C4-2B (cell line): Measurements from ENCODE around the gene KLHL9.
A peak's percentile ranks its signal among the peaks of the same experiment; 100 is the strongest.

Experiments used
- H3K27ac ChIP-seq: fragments of 450-650 bp; 2 replicates; pipeline ENCODE4 v1.5.1; 2017
- ZFX ChIP-seq: fragments of 450-650 bp; IDR thresholded peaks from 2 replicates; pipeline ENCODE4 v1.6.1; 2017
- TF ChIP-seq, protein P1 (sequence below): fragments of 450-650 bp; conservative IDR thresholded peaks from 2 replicates; pipeline ENCODE4 v1.5.1; 2017; ENCODE audit warnings: mild to moderate bottlenecking

KLHL9 gene

DNA sequence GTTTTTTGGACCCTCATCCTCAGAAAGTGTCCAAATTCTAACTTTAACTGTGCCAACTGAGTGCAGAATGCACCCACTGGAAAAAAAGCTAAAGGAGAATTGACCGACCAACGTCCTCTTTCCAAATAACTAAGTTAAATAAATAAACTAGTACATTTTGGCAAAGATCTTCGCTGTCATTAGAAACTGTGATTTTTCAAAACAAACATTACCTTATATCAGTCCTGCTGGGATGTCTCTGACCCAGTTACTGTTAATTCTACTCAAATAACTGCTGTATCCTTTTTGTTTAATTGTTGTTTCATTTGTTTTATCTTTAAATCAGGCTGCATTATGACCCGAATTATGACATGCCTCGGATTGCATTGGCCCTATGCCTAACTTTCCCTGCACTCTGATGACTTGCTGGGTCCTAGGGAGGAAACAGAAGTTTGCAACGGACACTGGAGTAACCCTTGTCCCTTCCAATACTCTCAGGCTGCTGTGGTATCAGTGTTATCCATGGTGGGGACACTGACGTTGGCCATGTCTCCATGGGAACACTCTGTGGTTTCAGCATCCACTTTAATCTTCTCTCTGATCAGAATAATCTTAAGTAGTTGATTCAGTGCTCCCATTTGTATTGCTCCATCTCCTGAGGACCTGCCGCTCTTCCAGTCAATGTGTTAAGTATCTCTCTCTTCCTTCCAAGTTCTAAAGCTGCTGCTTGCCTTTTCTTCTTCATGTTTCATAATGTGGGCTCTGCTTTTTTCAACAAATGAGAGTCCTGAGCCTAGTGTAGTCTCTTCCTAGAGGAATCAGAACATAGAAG lies 19.0 kb downstream of the KLHL9 start:
- TF ChIP-seq, protein P1, sequence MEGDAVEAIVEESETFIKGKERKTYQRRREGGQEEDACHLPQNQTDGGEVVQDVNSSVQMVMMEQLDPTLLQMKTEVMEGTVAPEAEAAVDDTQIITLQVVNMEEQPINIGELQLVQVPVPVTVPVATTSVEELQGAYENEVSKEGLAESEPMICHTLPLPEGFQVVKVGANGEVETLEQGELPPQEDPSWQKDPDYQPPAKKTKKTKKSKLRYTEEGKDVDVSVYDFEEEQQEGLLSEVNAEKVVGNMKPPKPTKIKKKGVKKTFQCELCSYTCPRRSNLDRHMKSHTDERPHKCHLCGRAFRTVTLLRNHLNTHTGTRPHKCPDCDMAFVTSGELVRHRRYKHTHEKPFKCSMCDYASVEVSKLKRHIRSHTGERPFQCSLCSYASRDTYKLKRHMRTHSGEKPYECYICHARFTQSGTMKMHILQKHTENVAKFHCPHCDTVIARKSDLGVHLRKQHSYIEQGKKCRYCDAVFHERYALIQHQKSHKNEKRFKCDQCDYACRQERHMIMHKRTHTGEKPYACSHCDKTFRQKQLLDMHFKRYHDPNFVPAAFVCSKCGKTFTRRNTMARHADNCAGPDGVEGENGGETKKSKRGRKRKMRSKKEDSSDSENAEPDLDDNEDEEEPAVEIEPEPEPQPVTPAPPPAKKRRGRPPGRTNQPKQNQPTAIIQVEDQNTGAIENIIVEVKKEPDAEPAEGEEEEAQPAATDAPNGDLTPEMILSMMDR, result no peak
- peak overlapping the region; percentile 24; the same call in 1 of the 2 replicates for H3K27ac ChIP-seq

DNA sequence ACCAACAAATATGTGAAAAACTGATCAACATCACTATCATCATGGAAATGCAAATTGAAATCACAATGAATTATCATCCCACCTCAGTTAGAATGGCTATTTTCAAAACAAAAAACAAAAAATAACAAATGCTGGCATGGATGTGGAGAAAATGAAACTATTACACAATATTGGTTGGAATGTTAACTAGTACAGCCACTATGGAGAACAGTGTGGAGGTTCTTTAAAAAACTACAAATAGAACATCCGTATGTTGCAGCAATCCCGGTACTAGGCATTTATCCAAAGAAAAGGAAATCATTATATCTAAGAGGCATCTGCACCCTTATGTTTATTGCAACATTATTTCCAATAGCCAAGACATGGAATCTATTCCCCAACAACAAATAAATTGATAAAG lies 21.1 kb downstream of the KLHL9 start:
- no peak overlapping the region for H3K27ac ChIP-seq
- no peak for TF ChIP-seq ZFX
- TF ChIP-seq, protein P1, result no peak

DNA sequence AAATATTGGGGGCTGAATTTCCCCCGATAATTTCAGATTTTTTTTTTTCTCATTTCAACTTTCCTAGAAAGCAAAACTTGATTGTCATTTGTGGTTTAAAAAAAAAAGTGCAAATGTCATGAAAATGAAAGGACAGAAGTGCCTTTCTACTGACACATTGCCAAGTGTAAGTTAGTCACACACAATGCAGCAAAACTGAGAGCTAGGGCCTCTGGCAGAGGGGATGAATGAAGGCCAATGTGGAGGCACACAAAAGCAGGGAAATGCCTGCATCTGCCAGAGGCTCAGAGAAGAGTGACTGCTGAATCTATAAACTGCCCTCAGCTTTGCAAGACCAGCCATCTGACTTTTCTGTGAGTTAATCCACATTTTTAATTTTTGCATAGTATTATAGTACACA lies 23.3 kb downstream of the KLHL9 start:
- no peak overlapping the region for H3K27ac ChIP-seq
- TF ChIP-seq, protein P1, result no peak
- no peak for TF ChIP-seq ZFX

DNA sequence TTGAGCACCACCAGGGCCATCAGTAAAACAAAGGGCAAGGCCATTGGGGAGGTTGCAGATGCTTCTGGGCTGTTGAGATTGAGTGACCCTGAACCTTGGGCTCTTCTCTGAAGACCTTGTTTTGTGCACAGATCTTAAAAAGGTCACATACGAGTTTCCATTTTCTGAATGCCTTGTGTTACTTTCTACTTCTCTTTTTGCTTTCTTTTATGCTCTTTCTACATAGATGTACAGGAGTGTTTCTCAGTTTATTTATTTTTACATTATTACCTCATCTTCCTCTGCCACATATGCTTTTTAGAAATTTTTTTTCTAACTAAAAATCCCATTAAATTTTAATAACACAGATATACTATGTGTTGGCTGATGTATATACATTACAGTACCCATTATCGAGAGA lies 30.0 kb downstream of the KLHL9 start, which contains the start of gene IFNA5:
IFNA5 (minus strand) TSS at position 101 of the 400 bp plus-strand sequence; CDS start at position 44, 57 bp downstream.
- TF ChIP-seq, protein P1, result no peak
- TF ChIP-seq ZFX, result no peak
- no peak within 1 kb of the TSS for H3K27ac ChIP-seq

DNA sequence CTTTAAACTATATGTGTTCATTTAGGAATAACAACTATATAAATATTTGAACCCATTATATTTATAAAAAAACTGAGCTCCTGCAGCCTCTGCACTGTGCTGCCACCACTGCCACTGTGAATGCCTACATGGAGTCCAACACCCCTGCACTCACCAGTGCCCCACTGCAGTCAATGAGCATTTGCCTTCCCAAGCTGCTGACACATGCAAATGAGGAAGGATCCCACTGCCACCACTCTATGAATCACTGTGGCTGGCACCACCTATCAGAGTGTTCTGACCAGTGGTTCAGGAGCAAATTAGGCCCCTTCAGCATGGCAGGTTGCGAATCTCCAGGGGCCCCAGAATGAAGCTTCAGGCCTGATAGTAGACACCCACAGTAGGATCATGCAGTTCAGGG lies 39.2 kb downstream of the KLHL9 start:
- no peak for TF ChIP-seq ZFX
- TF ChIP-seq, protein P1, result no peak
- H3K27ac ChIP-seq, result no peak overlapping the region

DNA sequence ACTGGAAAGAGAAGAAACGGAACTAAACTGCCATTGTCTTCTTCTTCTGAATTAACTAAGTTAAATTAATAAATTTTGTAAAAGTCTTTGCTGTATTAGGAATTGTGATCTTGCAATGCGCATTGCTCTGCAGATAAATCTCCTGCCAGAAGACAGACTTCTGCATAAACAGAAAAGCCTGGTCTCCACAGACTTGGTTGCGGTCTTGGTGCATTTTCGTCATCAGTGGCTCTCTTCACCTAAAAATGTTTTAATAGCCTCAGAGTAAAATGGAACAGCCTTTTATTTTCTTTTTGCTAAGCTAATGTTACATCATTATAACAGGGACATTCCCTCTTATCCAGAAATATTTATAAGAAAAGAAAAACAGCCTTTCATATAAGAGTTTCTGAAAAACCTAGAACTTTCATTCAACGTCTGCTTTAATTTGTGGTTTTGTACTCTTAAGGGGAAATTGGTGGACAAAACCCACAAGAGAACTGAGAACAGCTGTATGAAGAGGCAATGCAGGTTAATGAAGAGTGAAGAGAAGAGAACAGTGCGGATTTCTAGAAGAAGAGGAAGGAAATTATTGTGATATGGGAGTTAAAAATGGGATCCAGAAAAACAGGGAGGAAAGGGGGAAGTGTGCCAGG lies 40.2 kb downstream of the KLHL9 start:
- TF ChIP-seq, protein P1, result no peak
- TF ChIP-seq ZFX, result no peak

DNA sequence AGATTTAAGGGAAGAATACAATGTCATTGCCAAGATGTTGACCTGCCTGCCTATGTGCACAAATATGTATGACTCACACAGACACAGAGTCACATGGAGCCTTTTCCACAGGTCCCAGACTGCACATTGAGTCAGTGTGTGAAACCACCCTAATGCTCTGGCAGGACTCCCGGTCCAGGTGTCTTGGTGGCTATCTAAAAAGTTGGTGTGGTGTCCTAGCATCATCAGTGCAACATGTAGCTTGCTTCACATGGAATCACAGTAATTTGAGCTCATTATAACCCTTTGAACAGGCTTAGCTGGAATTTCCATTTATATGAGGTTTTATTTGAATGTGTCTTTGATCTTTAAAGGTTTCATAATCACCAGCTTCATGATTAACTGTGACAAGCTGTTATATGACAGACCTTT lies 40.8 kb downstream of the KLHL9 start:
- TF ChIP-seq, protein P1, result no peak
- TF ChIP-seq ZFX, result no peak
- H3K27ac ChIP-seq, result no peak overlapping the region

More for the DNA sequence above, 40.2 kb downstream of the KLHL9 start:
- no peak overlapping the region for H3K27ac ChIP-seq
